Right lobe of liver (tissue), 6 donors: Measurements from ENCODE around the gene ACRBP. TPM values are rescaled to one million over a fixed set of nuclear protein-coding genes. Genes with fewer than 3 reads are reported as not detected.
A peak's percentile ranks its signal among the peaks of the same experiment; 100 is the strongest.

Source experiments
- ATAC-seq, 4 donors: fragments of 200-7000 bp; cut with Tn5 transposase; one replicate each; pipeline ENCODE4 v1.9.1; 2020; ENCODE audit warnings: mild to moderate bottlenecking in 4 of 4, moderate library complexity in 4 of 4
- DNase-seq, 3 donors: peaks; one replicate each; pipeline ENCODE4 v3.0.0-alpha.2; 2020
- H3K27ac ChIP-seq, 3 donors: fragments of 200-600 bp; one replicate each; pipeline ENCODE4 v1.8.0; 2022
- H3K27me3 ChIP-seq, 2 donors: fragments of 200-600 bp; one replicate each; pipeline ENCODE4 v1.8.0; 2022
- H3K36me3 ChIP-seq, 4 donors: fragments of 200-600 bp; sonication (generic) in 1 of 4; one replicate each; pipeline versions ENCODE4 v1.5.1 to v1.8.0; 2017 to 2022; ENCODE audit warnings: control low read depth in 1 of 4
- H3K4me1 ChIP-seq, 4 donors: fragments of 200-600 bp; sonication (generic) in 1 of 4; one replicate each; pipeline versions ENCODE4 v1.5.1 to v1.8.0; 2017 to 2022; ENCODE audit warnings: control low read depth in 1 of 4
- H3K4me3 ChIP-seq, 3 donors: fragments of 200-600 bp; one replicate each; pipeline ENCODE4 v1.8.0; 2022
- H3K9me3 ChIP-seq, 4 donors: fragments of 200-600 bp; sonication (generic) in 1 of 4; one replicate each; pipeline versions ENCODE4 v1.5.1 to v1.8.0; 2017 to 2022; ENCODE audit warnings: control low read depth in 1 of 4
- POLR2A ChIP-seq: fragments of 450-650 bp; IDR thresholded peaks from one replicate; pipeline ENCODE4 v1.6.1; 2017; ENCODE audit warnings: antibody characterized with exemption, mild to moderate bottlenecking
- WGBS: methylation state at CpG from one replicate; pipeline ENCODE4 v1.1.6; 2018; ENCODE audit warnings: low coverage, low lambda C conversion rate; ENCODE audit not compliant: insufficient coverage; ENCODE audit errors: missing lambda C conversion rate; 5-methylcytosine and 5-hydroxymethylcytosine counted together
- intact Hi-C, 2 donors: fragments of 100-400 bp; cut with DNase I; formaldehyde crosslinking; loops; one replicate each; pipeline versions ENCODE4 v1.11.2 to v1.14.1; 2022
- total RNA-seq, 6 experiments: library from RNA; depleted of rRNA in 2 of 6; stranded (reverse); fragments of >200 nt in 2 of 6; fragmentation: NEBNext Ultra II Directional in 3 of 6; extraction: Animal tissue kit (Norgen Biotek cat#: 25700) in 3 of 6; gene quantifications; one replicate each; pipeline versions ENCODE4 v1.1.0 to v1.2.4, GENCODE V29; 2016 to 2023
- TF ChIP-seq, protein P1 (sequence below), 4 donors: fragments of 200-600 bp in 3 of 4; fragments of 450-650 bp in 1 of 4; IDR thresholded peaks; one replicate each; pipeline versions ENCODE4 v1.5.1 to v1.8.0; 2016 to 2022; ENCODE audit warnings: antibody characterized with exemption in 4 of 4, mild to moderate bottlenecking in 2 of 4
- donor health status: DM: no; HTN: yes; CAD: no.
- donor health status: DM: no; HTN: no; CAD: no.
- donor health status: DM: no; HTN: no; CAD: no.
- donor health status: DM: no; HTN: yes; CAD: no.
- donor health status: DM: no; HTN: yes; CAD: no.

Gene ACRBP
- total RNA-seq, 6 experiments from 2014 or later, result 0.95 to 3.3 (median 1.7) TPM; not detected in 1

DNA sequence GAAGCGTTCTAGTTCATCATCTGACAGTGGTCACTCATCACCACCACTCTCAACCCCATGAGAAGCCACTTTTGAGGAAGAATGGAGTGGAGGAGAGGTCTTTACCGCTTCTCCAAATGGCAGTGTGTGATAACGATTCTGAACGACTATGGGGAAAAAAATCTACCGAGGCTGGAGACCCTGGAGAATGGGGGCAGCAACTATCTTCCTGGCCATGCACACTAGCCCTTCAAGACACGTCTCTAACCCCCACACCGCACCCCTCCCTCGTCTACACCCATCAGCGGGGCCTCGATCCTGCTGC, 15.3 kb upstream of the ACRBP start:
- Histone ChIP-seq H3K9me3 (no peaks in the 10 kb centered on the region), H3K4me3 (peak overlapping the region; percentile 55 to 71 (median 66)), H3K27ac (peak overlapping the region; percentile 14 to 41 (median 29)), H3K36me3 (peaks cover 0 to 12% (median 2%) of the 10 kb centered on the region in 4 donors), H3K27me3 (no peaks in the 10 kb centered on the region), H3K4me1 (peaks cover 0 to 8% (median 4%) of the 10 kb centered on the region in 4 donors)
- 1% methylated on average over 10 of the region's 10 CpGs for WGBS
- no peak for TF ChIP-seq POLR2A
- TF ChIP-seq, protein P1, sequence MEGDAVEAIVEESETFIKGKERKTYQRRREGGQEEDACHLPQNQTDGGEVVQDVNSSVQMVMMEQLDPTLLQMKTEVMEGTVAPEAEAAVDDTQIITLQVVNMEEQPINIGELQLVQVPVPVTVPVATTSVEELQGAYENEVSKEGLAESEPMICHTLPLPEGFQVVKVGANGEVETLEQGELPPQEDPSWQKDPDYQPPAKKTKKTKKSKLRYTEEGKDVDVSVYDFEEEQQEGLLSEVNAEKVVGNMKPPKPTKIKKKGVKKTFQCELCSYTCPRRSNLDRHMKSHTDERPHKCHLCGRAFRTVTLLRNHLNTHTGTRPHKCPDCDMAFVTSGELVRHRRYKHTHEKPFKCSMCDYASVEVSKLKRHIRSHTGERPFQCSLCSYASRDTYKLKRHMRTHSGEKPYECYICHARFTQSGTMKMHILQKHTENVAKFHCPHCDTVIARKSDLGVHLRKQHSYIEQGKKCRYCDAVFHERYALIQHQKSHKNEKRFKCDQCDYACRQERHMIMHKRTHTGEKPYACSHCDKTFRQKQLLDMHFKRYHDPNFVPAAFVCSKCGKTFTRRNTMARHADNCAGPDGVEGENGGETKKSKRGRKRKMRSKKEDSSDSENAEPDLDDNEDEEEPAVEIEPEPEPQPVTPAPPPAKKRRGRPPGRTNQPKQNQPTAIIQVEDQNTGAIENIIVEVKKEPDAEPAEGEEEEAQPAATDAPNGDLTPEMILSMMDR (IDR thresholded peaks at IDR 0.05), result no peak
- intact Hi-C loops, result loop anchor here in 1 of 2 donors (10.0 kb wide), 1 partner anchor 62 kb away; the partner anchor contains the start of gene COPS7A
- DNase-seq (no peak), ATAC-seq (peak in 1 of 4 donors; percentile 35)

DNA sequence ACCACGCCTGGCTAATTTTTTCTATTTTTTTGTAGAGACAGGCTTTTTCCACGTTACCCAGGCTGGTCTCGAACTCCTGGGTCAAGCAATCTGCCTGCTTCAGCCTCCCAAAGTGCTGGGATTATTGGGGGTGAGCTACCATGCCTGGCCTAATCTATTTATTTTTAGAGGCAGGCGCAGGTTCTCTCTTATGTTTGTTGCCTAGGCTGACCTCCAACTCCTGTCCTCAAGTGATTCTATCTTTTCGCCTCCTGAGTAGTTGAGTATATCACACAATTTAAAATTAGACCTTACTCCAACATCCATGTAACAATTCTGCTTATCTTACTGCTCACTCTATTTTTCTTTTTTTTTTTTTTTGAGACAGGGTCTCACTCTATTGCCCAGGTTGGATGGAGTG, 6.8 kb upstream of the ACRBP start:
- Histone ChIP-seq H3K27ac (no peak overlapping the region), H3K9me3 (no peaks in the 10 kb centered on the region), H3K36me3 (peaks cover 0 to 36% (median 10%) of the 10 kb centered on the region in 4 donors), H3K27me3 (no peaks in the 10 kb centered on the region), H3K4me1 (peaks cover 0 to 10% (median 5%) of the 10 kb centered on the region in 4 donors), H3K4me3 (no peak overlapping the region)
- WGBS, result 89% methylated on average over 5 of the region's 5 CpGs
- intact Hi-C loops, result loop anchor here in 1 of 2 donors (10.0 kb wide), 1 partner anchor 71 kb away; the partner anchor contains the start of gene COPS7A
- TF ChIP-seq, protein P1 (IDR thresholded peaks at IDR 0.05), result no peak
- no peak for TF ChIP-seq POLR2A
- ATAC-seq, result no peak
- no peak for DNase-seq

DNA sequence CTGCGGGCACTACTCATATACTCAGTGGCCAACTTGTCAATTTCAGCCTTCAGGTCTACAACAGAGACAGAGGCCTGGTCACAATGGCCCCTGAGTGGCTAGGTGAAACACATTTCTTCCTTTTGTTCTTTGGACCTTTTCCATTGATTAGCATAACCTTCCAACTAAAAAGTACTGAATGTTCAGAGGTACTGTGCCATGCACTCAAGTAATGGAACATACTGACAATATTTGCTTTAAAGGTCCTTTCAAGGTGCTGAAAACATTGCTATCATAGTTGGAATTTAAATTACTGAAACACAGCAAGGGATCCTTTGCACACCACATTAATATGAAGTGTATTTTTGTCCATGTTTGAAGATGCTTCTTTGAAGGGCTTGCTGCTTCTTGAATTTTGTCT, 6.1 kb upstream of the ACRBP start:
- Histone ChIP-seq H3K4me3 (no peak overlapping the region), H3K4me1 (peaks cover 0 to 10% (median 5%) of the 10 kb centered on the region in 4 donors), H3K9me3 (no peaks in the 10 kb centered on the region), H3K36me3 (peaks cover 0 to 36% (median 10%) of the 10 kb centered on the region in 4 donors), H3K27ac (no peak overlapping the region), H3K27me3 (no peaks in the 10 kb centered on the region)
- no peak for DNase-seq
- intact Hi-C loops, result loop anchor here in 1 of 2 donors (10.0 kb wide), 1 partner anchor 71 kb away; the partner anchor contains the start of gene COPS7A
- ATAC-seq, result no peak
- no peak for TF ChIP-seq POLR2A
- TF ChIP-seq, protein P1 (IDR thresholded peaks at IDR 0.05), result no peak
- WGBS, result no CpG with 5 or more reads among the region's 1 CpG

DNA sequence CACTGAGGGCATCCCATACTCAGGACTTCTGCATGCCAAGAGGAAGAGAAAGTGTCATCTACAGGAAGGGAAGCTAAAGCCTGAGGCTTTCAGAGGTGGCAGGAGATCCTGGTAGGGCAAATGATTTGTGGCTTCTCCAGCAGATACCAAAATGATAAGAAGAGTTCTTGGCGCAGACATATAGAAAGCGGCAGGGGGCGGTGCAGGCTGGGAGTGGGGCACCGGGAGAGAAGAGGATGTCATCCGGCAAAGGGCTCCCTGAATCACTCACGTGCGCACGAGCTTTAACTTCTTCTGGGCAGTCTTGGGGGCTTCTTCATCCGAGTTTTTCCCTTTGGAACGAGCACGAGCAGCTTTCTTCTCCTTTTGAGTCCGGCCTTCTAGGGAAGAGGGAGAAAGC, 5.2 kb upstream of the ACRBP start:
- intact Hi-C loops, result loop anchor here in 1 of 2 donors (10.0 kb wide), 1 partner anchor 72 kb away; the partner anchor contains the start of gene COPS7A
- H3K9me3 ChIP-seq, result no peaks in the 10 kb centered on the region
- WGBS, result 97% methylated on average over 10 of the region's 12 CpGs
- H3K27ac ChIP-seq, result no peak overlapping the region
- ATAC-seq (no peak), DNase-seq (no peak)
- peaks cover 0 to 36% (median 10%) of the 10 kb centered on the region in 4 donors for H3K36me3 ChIP-seq
- H3K4me3 ChIP-seq, result no peak overlapping the region
- H3K27me3 ChIP-seq, result no peaks in the 10 kb centered on the region
- TF ChIP-seq POLR2A, result no peak
- TF ChIP-seq, protein P1 (IDR thresholded peaks at IDR 0.05), result no peak
- H3K4me1 ChIP-seq, result peaks cover 0 to 10% (median 5%) of the 10 kb centered on the region in 4 donors
